Epidermal melanocyte (primary cell): ENCODE results near the gene FCRL1.

Experiments used
- DNase-seq: peaks from one replicate; pipeline ENCODE4 v3.0.0; 2011; ENCODE audit warnings: low spot score; ENCODE audit not compliant: insufficient read length

FCRL1 gene, protein sequence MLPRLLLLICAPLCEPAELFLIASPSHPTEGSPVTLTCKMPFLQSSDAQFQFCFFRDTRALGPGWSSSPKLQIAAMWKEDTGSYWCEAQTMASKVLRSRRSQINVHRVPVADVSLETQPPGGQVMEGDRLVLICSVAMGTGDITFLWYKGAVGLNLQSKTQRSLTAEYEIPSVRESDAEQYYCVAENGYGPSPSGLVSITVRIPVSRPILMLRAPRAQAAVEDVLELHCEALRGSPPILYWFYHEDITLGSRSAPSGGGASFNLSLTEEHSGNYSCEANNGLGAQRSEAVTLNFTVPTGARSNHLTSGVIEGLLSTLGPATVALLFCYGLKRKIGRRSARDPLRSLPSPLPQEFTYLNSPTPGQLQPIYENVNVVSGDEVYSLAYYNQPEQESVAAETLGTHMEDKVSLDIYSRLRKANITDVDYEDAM

DNA sequence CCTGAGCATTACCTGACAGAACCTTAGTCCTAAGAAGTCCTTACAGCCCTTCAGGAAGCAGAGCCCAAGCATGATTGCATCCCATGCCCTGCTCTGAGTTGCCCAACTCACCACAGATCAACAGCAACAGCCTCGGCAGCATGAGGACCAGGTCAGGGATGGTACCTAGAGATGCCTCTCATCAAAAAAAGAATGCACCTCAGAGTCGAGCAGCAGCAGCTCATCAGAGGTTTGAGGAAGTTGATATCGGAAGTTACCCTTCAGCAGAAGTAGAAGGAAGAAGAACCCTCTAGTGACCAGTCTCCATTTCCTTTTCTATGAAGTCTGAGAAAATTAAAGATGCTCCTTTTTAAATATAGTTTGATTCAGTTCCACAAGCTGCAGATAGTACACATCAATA, at the start of gene FCRL1:
Gene FCRL1, minus strand, starts transcription at position 225 of the 400 bp plus-strand sequence. Its CDS starts 83 bp downstream, at position 142.
- DNase-seq, result no peak

- DNase-seq, result no peak
Observed at GRCh38 chr1:157868654-157869053, 48.7 kb upstream of the FCRL1 start.

GRCh38 chr1:157862114-157863070, 42.5 kb upstream of the FCRL1 start:
- DNase-seq, result no peak

- DNase-seq, result no peak
Observed at GRCh38 chr1:157856538-157856937, 36.6 kb upstream of the FCRL1 start.

- DNase-seq, result no peak
Observed at GRCh38 chr1:157852476-157852875, 32.6 kb upstream of the FCRL1 start.

- no peak for DNase-seq
Observed at GRCh38 chr1:157849229-157849875, 29.4 kb upstream of the FCRL1 start.

- no peak for DNase-seq
Observed at GRCh38 chr1:157844089-157844830, 24.3 kb upstream of the FCRL1 start.

GRCh38 chr1:157842939-157843338, 23.0 kb upstream of the FCRL1 start:
- DNase-seq, result no peak

GRCh38 chr1:157841708-157842107, 21.8 kb upstream of the FCRL1 start, which contains the start of gene CD5L:
CD5L (minus strand) TSS chr1:157841808; CDS start chr1:157841701, 107 bp downstream.
- DNase-seq, result no peak

DNA sequence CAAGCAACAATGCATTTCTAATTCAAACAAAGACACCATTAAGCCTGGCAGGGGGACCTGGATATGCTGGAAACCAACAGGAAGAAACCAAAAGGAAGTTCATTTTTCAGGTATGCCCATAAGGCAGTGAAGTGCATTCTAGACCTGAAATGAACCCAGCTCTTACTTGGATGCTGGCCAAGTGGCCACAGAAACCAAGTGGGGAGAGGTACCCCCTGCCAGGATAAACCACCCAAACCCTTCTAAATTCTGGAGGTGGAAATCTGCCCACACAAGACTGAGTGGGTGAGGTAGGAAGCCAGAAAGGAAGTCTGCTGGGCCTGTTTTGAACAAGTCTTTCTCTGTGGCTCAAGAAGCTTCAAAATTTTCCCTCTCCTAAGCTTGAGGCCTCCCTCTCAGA, 19.0 kb upstream of the FCRL1 start:
- DNase-seq, result no peak

DNA sequence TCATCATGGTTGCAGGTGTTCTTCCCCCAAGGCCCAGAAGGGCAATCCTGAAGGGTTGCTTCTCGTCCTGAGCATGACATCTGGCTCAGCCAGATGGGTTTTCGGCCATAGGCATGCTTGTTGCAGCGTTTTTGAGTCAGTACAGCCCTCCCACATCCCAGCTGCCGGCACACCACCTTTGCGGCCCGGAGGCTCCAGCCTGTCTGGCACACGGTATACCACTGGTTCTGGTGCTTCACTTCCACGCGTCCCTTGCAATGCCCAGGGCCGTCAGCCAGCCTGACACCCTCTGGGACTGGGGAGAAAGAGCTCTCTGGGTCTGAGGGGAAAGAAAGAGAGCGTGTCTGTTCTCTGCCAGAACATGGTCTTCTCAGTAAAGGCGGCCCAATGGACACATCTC, 14.5 kb upstream of the FCRL1 start:
- no peak for DNase-seq

- DNase-seq, result no peak
Observed at GRCh38 chr1:157833145-157833544, 13.2 kb upstream of the FCRL1 start.

DNA sequence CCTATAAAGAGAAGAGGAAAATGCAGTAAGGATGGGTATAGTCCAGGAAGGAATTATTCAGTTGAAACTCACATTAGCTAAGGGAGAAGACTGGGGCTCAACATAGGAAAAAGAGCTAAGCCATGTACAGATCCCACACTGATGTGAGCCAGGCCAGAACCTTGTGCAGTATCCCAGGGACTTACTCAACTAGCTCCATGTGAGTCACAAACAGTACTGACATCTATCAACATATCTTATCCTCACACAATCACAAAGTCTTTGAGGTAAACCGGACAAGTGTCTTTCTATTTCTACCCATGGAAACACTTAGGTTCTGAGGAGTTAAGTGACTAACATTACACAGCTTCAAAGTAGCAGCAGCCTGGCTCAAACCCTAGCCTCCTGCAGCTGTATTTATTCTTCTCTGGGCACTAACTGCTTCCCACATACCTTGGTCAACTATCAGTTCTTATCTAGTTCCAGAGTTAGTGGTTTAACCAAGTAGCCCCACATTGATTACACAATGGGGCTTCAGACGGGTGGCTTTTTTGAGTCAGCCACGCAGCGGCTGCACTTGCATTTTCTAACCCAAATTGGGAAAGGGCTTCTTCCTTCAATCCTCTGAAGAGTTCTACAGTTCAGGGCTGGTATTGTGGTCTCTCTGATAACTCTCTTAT, 12.2 kb upstream of the FCRL1 start:
- no peak for DNase-seq

GRCh38 chr1:157830887-157831286, 11.0 kb upstream of the FCRL1 start:
- no peak for DNase-seq

DNA sequence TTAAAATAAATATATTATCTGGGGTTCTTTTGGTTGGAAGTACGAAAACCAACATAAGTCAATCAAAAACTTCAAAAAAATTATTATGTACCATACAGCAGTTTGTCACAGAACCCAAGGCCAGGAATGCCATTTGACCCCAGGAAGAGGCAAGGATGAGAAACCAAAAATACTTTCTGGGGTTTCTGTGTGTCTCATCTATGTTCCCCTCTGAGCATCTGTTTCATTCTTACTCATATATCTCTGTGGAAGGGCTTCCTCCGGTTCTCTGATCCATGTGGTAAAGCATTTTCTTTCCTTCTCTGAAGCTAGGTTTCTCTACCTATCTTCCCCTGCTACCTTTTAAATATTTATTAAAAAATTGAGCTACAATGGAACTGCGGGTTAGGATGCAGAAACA, 9.8 kb upstream of the FCRL1 start:
- DNase-seq, result no peak

DNA sequence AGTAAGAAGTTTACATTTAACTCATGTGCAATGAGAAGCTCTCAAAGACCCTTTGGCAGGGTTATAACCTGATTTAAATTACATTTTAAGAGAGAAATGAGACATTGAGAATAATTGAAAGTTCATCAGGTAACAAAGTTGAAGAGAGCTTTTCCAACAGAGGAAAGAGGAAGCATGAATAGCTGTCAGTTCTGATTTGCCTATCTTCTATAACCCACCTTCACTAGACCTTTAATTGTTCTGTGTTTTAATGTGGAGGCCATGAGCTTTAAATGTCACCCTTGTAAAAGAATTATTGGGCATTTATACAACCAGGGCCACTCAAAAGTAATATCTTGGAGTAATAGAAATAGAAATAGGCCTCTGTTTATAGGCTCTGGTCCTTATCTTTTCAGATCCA, 9.3 kb upstream of the FCRL1 start:
- DNase-seq, result no peak

DNA sequence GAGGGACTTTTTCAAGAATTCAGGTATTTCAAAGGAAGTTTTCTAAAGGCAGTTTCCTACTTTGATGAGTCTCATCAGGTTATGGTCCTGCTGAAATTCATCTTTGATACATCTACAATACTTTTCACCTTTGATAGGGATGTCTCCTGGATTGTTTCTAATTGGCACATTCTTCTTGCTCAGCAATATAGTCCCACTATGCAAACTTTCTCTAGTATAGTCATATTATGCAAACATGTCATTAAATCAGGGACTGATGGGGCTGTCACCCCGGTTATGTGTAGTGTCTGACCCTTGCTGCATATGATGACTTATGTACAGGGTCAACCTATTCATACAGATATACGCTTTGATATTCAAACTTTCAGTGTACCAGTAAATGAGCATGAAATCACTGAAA, 379 bp upstream of the FCRL1 start:
- no peak for DNase-seq

DNA sequence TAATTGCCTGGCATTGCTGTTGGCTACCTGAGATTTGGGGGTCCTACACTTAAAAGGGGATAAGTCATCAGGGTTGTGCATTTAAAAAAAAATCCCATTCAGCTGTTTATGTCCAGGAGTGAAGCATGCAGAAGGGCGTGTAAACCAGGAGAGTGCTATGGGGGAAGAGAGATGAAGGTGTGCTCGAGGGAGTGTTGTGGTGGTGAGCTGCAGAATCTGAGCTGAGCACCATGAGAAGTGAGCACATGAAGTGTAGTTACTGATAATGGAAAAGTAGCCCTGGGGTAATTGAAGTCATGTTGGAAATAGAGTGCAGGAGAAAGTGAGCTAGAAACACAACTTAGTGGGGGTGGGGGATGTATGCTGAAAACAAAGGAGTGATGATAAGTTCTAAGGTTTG, 705 bp downstream of the FCRL1 start:
- DNase-seq, result no peak

GRCh38 chr1:157813269-157813668, 6.7 kb downstream of the FCRL1 start:
- no peak for DNase-seq

GRCh38 chr1:157806431-157807149, 13.3 kb downstream of the FCRL1 start:
- no peak for DNase-seq
